Loucy (cell line): ENCODE measurements around the gene MCM9.

Experiments used
- CTCF ChIP-seq: fragments of 200-600 bp; sonication (generic); conservative IDR thresholded peaks from 2 replicates; pipeline ENCODE4 v1.5.1; 2014; ENCODE audit warnings: mild to moderate bottlenecking, antibody characterized with exemption, low read length
- EZH2phosphoT487 ChIP-seq: fragments of 200-600 bp; IDR thresholded peaks from 2 replicates; pipeline ENCODE4 v1.6.1; 2018; ENCODE audit warnings: antibody characterized with exemption, mild to moderate bottlenecking, moderate library complexity, borderline replicate concordance

GRCh38 chr6:118980063-118980462 lies 45.1 kb upstream of the MCM9 start:
- TF ChIP-seq CTCF (no peak), EZH2phosphoT487 (no peak)
